Measurements from ENCODE around the gene IL34.

Gene IL34

DNA sequence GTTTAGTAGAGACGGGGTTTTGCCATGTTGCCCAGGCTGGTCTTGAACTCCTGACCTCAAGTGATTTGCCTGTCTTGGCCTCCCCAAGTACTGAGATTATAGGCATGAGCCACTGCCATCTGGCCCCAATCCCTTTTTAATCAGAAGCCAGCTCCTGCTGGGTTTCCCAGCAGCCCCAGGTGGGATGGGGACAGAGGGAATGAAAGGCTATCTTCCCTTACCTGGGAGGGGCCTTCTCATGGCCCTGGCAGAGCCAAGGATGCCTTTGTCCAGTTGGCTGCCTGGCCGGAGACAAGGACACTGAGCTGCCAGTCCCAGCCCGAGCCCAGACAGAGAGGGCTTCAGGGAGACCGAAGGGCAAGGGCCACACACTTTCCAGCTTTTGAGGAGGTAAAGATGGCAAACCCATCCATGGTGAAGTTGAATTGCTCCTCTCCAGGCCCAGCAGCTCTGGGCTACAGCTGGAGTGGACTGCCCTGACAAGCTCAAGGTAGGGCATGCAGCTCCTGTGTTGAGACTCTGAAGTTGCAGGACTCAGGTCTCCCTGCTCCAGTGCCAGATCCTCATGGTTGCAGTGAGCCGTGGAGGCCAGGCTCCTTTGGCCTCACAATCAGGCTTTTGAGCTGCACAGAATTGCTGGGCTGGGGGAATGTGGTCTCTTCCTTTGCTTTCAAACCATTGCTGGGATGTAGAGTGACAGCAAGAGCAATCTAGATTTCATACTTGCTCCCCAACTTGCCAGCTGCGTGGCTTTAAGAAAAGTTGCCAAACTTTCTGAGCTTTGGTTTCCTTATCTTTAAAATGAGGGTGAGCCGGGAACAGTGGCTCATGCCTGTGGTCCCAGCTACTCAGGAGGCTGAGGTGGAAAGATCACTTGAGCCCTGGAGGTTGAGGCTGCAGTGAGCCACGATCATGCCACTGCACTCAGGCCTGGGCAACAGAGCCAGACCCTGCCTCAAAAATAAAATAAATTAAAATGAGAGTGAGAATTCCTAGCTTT, 44.5 kb upstream of the IL34 start:
- no peak overlapping the region for H3K9ac ChIP-seq (ENCODE audit: low read length)
- 0 out of 2 replicates have a peak, but pooled peaks cover 3% of the 10 kb centered on the region for H3K27me3 ChIP-seq (ENCODE audit: low read depth, low read length)
- no peak overlapping the region for H3K4me2 ChIP-seq (ENCODE audit: low read length)
- no peak overlapping the region for H3K4me3 ChIP-seq (ENCODE audit: low read length)
- no peaks in the 10 kb centered on the region for H3K9me3 ChIP-seq (ENCODE audit: insufficient read depth, low read length)
- no peak overlapping the region for H3K27ac ChIP-seq (ENCODE audit: low read length)
- no peaks in the 10 kb centered on the region for H3K79me2 ChIP-seq (ENCODE audit: low read length)
- H3K36me3 ChIP-seq (replicated peaks; ENCODE audit: low read depth, low read length), result no peaks in the 10 kb centered on the region
- TF ChIP-seq, protein P1, sequence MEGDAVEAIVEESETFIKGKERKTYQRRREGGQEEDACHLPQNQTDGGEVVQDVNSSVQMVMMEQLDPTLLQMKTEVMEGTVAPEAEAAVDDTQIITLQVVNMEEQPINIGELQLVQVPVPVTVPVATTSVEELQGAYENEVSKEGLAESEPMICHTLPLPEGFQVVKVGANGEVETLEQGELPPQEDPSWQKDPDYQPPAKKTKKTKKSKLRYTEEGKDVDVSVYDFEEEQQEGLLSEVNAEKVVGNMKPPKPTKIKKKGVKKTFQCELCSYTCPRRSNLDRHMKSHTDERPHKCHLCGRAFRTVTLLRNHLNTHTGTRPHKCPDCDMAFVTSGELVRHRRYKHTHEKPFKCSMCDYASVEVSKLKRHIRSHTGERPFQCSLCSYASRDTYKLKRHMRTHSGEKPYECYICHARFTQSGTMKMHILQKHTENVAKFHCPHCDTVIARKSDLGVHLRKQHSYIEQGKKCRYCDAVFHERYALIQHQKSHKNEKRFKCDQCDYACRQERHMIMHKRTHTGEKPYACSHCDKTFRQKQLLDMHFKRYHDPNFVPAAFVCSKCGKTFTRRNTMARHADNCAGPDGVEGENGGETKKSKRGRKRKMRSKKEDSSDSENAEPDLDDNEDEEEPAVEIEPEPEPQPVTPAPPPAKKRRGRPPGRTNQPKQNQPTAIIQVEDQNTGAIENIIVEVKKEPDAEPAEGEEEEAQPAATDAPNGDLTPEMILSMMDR (IDR thresholded peaks at IDR 0.05; ENCODE audit: low read depth, low read length), result no peak
- no peak for TF ChIP-seq EZH2phosphoT487 (IDR thresholded peaks at IDR 0.05; ENCODE audit: low read depth)
- no peak overlapping the region for H2AFZ ChIP-seq (ENCODE audit: low read depth, low read length)
- no peaks in the 10 kb centered on the region for H4K20me1 ChIP-seq (ENCODE audit: insufficient read depth, low read length)
- H3K4me1 ChIP-seq (ENCODE audit: low read length), result no peaks in the 10 kb centered on the region

DNA sequence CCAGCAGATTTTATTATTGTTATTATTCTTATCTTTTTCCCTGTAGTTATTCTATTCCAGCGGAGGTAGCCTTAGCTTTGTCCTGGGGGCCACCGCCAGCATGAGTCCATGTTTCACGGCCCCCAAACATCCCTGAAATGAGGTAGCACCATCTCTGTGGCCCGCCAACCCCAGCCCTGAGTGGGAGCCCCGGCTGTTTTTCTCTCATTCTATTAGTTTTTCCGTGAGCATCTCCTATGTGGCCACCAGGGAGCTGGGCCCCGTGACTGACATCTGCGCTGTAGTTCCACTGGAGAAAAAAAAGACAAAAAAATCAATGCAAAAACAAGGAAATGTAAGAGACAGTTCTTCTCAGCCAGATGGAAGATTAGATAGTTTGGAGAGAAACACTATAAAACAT, 43.5 kb upstream of the IL34 start:
- Histone ChIP-seq H2AFZ (ENCODE audit: low read depth, low read length) (no peak overlapping the region), H3K9me3 (ENCODE audit: insufficient read depth, low read length) (no peaks in the 10 kb centered on the region), H3K36me3 (replicated peaks; ENCODE audit: low read depth, low read length) (no peaks in the 10 kb centered on the region), H3K4me3 (ENCODE audit: low read length) (no peak overlapping the region), H3K27ac (ENCODE audit: low read length) (no peak overlapping the region), H4K20me1 (ENCODE audit: insufficient read depth, low read length) (no peaks in the 10 kb centered on the region), H3K27me3 (ENCODE audit: low read depth, low read length) (0 out of 2 replicates have a peak, but pooled peaks cover 6% of the 10 kb centered on the region), H3K4me1 (ENCODE audit: low read length) (no peaks in the 10 kb centered on the region), H3K9ac (ENCODE audit: low read length) (no peak overlapping the region), H3K79me2 (ENCODE audit: low read length) (no peaks in the 10 kb centered on the region), H3K4me2 (ENCODE audit: low read length) (no peak overlapping the region)
- TF ChIP-seq EZH2phosphoT487 (IDR thresholded peaks at IDR 0.05; ENCODE audit: low read depth), result no peak
- TF ChIP-seq, protein P1 (IDR thresholded peaks at IDR 0.05; ENCODE audit: low read depth, low read length), result no peak

DNA sequence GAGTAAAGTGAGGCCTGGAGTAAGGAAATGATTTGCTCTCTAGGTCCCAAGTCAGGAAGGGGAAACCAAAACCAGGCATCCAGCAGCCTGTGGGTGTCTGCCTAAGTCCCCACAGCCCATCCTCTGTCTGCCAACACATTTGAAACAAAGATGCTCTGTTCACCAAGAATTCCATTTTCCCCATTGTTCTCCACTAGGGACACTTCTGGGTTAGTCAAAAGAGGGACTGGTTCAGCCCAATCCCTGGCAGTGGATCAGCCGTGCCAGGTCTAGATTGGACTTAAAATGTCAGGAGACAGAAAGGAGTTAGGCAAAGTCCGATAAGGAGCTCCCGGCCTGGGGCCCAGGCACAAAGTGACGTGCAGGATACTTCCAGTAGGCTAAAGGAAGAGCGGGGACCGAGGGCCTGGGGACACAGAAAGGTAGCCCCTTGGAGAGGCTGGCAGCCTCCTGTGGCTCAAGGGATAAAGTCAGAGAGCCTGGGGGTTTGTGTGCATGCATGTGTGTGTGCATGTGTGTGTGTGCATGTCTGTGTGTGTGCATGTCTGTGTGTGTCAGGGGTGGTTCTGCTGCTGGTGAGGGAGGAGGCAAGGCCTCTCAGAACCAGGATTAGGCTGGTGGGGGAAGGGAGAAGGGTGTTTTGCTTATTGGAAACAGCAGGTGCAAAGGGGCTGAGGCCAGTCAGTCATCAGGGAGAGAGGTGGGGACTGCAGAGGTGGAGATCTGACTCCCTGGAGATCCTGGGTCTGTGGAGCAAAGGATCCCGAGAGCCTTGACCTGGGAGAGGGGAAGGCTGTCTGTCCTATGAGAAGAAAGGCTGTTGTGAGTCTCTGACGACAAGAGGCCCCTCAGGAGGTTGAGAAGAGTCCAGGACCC, 41.7 kb upstream of the IL34 start:
- no peak overlapping the region for H3K4me2 ChIP-seq (ENCODE audit: low read length)
- no peaks in the 10 kb centered on the region for H4K20me1 ChIP-seq (ENCODE audit: insufficient read depth, low read length)
- TF ChIP-seq EZH2phosphoT487 (IDR thresholded peaks at IDR 0.05; ENCODE audit: low read depth), result no peak
- TF ChIP-seq, protein P1 (IDR thresholded peaks at IDR 0.05; ENCODE audit: low read depth, low read length), result no peak
- H3K36me3 ChIP-seq (replicated peaks; ENCODE audit: low read depth, low read length), result no peaks in the 10 kb centered on the region
- no peak overlapping the region for H3K27ac ChIP-seq (ENCODE audit: low read length)
- 0 out of 2 replicates have a peak, but pooled peaks cover 6% of the 10 kb centered on the region for H3K27me3 ChIP-seq (ENCODE audit: low read depth, low read length)
- H3K9me3 ChIP-seq (ENCODE audit: insufficient read depth, low read length), result no peaks in the 10 kb centered on the region
- no peaks in the 10 kb centered on the region for H3K79me2 ChIP-seq (ENCODE audit: low read length)
- H2AFZ ChIP-seq (ENCODE audit: low read depth, low read length), result no peak overlapping the region
- no peaks in the 10 kb centered on the region for H3K4me1 ChIP-seq (ENCODE audit: low read length)
- H3K4me3 ChIP-seq (ENCODE audit: low read length), result no peak overlapping the region
- H3K9ac ChIP-seq (ENCODE audit: low read length), result no peak overlapping the region

DNA sequence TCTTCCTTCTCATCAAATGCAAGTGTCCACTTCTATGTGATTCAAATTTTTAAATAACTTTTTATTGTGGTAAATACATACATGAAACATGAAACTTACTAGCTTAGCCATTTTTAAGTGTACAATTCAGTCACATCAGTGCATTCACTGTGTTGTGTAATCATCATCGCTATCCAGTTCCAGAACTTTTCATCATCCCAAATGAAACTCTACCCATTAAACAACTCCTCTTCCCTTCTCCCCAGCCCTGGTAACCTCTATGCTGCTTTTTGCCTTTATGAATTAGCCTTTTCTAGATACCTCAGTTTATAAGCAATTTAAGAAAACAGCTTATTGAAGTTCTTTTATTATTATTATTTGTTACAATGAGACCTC, 41.1 kb upstream of the IL34 start:
- no peaks in the 10 kb centered on the region for H3K36me3 ChIP-seq (replicated peaks; ENCODE audit: low read depth, low read length)
- no peaks in the 10 kb centered on the region for H3K9me3 ChIP-seq (ENCODE audit: insufficient read depth, low read length)
- H4K20me1 ChIP-seq (ENCODE audit: insufficient read depth, low read length), result no peaks in the 10 kb centered on the region
- no peak overlapping the region for H3K9ac ChIP-seq (ENCODE audit: low read length)
- no peak overlapping the region for H3K4me2 ChIP-seq (ENCODE audit: low read length)
- no peak overlapping the region for H2AFZ ChIP-seq (ENCODE audit: low read depth, low read length)
- 0 out of 2 replicates have a peak, but pooled peaks cover 3% of the 10 kb centered on the region for H3K27me3 ChIP-seq (ENCODE audit: low read depth, low read length)
- no peak overlapping the region for H3K4me3 ChIP-seq (ENCODE audit: low read length)
- TF ChIP-seq, protein P1 (IDR thresholded peaks at IDR 0.05; ENCODE audit: low read depth, low read length), result no peak
- no peak for TF ChIP-seq EZH2phosphoT487 (IDR thresholded peaks at IDR 0.05; ENCODE audit: low read depth)
- no peaks in the 10 kb centered on the region for H3K79me2 ChIP-seq (ENCODE audit: low read length)
- no peak overlapping the region for H3K27ac ChIP-seq (ENCODE audit: low read length)
- no peaks in the 10 kb centered on the region for H3K4me1 ChIP-seq (ENCODE audit: low read length)
